DND-41 (cell line): Measurements from ENCODE around the gene SWSAP1.

Source experiments
- EZH2 ChIP-seq: IDR thresholded peaks from 3 replicates; pipeline ENCODE4 v1.6.1; 2012; ENCODE audit warnings: borderline replicate concordance, low read depth, mild to moderate bottlenecking, moderate library complexity, low read length, inconsistent platforms; ENCODE audit not compliant: severe bottlenecking
- TF ChIP-seq, protein P1 (sequence below): IDR thresholded peaks from 2 replicates; pipeline ENCODE4 v1.5.1; 2012; ENCODE audit warnings: borderline replicate concordance, low read length, moderate library complexity, mild to moderate bottlenecking; ENCODE audit not compliant: poor library complexity, severe bottlenecking; ENCODE audit errors: extremely low read depth

- no peak for TF ChIP-seq EZH2
- TF ChIP-seq, protein P1, sequence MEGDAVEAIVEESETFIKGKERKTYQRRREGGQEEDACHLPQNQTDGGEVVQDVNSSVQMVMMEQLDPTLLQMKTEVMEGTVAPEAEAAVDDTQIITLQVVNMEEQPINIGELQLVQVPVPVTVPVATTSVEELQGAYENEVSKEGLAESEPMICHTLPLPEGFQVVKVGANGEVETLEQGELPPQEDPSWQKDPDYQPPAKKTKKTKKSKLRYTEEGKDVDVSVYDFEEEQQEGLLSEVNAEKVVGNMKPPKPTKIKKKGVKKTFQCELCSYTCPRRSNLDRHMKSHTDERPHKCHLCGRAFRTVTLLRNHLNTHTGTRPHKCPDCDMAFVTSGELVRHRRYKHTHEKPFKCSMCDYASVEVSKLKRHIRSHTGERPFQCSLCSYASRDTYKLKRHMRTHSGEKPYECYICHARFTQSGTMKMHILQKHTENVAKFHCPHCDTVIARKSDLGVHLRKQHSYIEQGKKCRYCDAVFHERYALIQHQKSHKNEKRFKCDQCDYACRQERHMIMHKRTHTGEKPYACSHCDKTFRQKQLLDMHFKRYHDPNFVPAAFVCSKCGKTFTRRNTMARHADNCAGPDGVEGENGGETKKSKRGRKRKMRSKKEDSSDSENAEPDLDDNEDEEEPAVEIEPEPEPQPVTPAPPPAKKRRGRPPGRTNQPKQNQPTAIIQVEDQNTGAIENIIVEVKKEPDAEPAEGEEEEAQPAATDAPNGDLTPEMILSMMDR, result no peak
Observed at GRCh38 chr19:11383706-11384048, 9.2 kb downstream of the SWSAP1 start.
